HCT116 (cell line): ENCODE results near the gene HECW1.

Source experiments
- EZH2 ChIP-seq: fragments of 200-600 bp; sonication (generic); IDR thresholded peaks from 2 replicates; pipeline ENCODE4 v1.6.1; 2017; ENCODE audit warnings: antibody characterized with exemption, mixed run types
- JUND ChIP-seq: IDR thresholded peaks from 2 replicates; pipeline ENCODE4 v1.6.1; 2012
- MAX ChIP-seq: IDR thresholded peaks from 2 replicates; pipeline ENCODE4 v1.6.1; 2012
- REST ChIP-seq: IDR thresholded peaks from 2 replicates; pipeline ENCODE4 v1.6.1; 2012; ENCODE audit warnings: low read depth
- TF ChIP-seq, protein P1 (sequence below): IDR thresholded peaks from 2 replicates; pipeline ENCODE4 v1.6.1; 2011; ENCODE audit warnings: mild to moderate bottlenecking, low read length, moderate library complexity; ENCODE audit not compliant: insufficient replicate concordance; ENCODE audit errors: extremely low read depth

DNA sequence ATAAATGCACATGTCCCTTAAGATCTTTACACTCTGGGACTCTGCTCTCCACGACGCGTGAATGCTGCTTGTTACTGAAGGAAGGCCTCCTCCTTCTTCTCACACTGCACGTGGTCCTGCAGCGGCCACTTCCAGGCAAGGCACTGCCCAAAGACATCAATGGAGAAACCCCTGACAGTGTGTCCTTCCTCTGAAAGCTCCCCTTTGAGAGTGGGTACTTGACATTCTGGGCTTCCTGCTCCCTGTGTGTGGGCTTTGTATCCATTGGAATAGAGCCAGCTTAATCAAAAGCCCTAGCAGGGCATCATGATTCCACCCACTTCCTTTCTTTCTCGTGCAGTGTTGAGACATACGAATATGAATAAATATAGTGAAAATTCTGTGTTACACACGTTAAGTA lies 400.8 kb downstream of the HECW1 start:
- TF ChIP-seq REST (no peak), MAX (no peak), JUND (no peak), EZH2 (no peak)
- TF ChIP-seq, protein P1, sequence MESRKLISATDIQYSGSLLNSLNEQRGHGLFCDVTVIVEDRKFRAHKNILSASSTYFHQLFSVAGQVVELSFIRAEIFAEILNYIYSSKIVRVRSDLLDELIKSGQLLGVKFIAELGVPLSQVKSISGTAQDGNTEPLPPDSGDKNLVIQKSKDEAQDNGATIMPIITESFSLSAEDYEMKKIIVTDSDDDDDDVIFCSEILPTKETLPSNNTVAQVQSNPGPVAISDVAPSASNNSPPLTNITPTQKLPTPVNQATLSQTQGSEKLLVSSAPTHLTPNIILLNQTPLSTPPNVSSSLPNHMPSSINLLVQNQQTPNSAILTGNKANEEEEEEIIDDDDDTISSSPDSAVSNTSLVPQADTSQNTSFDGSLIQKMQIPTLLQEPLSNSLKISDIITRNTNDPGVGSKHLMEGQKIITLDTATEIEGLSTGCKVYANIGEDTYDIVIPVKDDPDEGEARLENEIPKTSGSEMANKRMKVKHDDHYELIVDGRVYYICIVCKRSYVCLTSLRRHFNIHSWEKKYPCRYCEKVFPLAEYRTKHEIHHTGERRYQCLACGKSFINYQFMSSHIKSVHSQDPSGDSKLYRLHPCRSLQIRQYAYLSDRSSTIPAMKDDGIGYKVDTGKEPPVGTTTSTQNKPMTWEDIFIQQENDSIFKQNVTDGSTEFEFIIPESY, result no peak
